GM19438 (cell line): Measurements from ENCODE around the gene TIGD2.
"Not testable (repeated sequence)": the region's sequence is repeated elsewhere in the genome, so short reads cannot be mapped to it uniquely, and the experiment has no call there.

Experiments
- ATAC-seq: cut with Tn5 transposase; IDR thresholded peaks from one replicate; pipeline ENCODE4 v1.9.1; 2021; ENCODE audit warnings: low read depth; ENCODE audit not compliant: unreplicated experiment

The TIGD2 gene

GRCh38 chr4:89117115-89117514 is 5.8 kb downstream of the TIGD2 start:
- no peak for ATAC-seq

GRCh38 chr4:89119166-89119565 is 7.8 kb downstream of the TIGD2 start:
- no peak for ATAC-seq

GRCh38 chr4:89119836-89120235 is 8.5 kb downstream of the TIGD2 start:
- no peak for ATAC-seq

- ATAC-seq, result no peak
Observed at GRCh38 chr4:89121387-89122068, 10.2 kb downstream of the TIGD2 start.

GRCh38 chr4:89123451-89123851 is 12.1 kb downstream of the TIGD2 start:
- no peak for ATAC-seq

GRCh38 chr4:89125901-89126782 is 14.8 kb downstream of the TIGD2 start:
- ATAC-seq, result no peak

- ATAC-seq, result no peak
Observed at GRCh38 chr4:89129080-89129640, 17.8 kb downstream of the TIGD2 start.

GRCh38 chr4:89134775-89135319 is 23.5 kb downstream of the TIGD2 start:
- no peak for ATAC-seq

GRCh38 chr4:89136525-89136924 is 25.2 kb downstream of the TIGD2 start:
- ATAC-seq, result no peak

- no peak for ATAC-seq
Observed at GRCh38 chr4:89137231-89137630, 25.9 kb downstream of the TIGD2 start.

- ATAC-seq, result no peak
Observed at GRCh38 chr4:89137695-89138094, 26.4 kb downstream of the TIGD2 start.

GRCh38 chr4:89140168-89140759 is 28.9 kb downstream of the TIGD2 start:
- no peak for ATAC-seq

GRCh38 chr4:89142691-89143669 is 31.6 kb downstream of the TIGD2 start:
- ATAC-seq, result peak; percentile 79

- not testable (repeated sequence) for ATAC-seq
Observed at GRCh38 chr4:89144652-89145051, 33.3 kb downstream of the TIGD2 start.

GRCh38 chr4:89146196-89146595 is 34.9 kb downstream of the TIGD2 start:
- no peak for ATAC-seq

- no peak for ATAC-seq
Observed at GRCh38 chr4:89152972-89153371, 41.6 kb downstream of the TIGD2 start.

- ATAC-seq, result no peak
Observed at GRCh38 chr4:89156174-89156914, 45.0 kb downstream of the TIGD2 start.

- no peak for ATAC-seq
Observed at GRCh38 chr4:89157488-89158024, 46.2 kb downstream of the TIGD2 start.
